ENCODE data around the gene NUDT22.

NUDT22 gene

GRCh38 chr11:64225608-64226506 is at the start of gene NUDT22, which contains the start of gene TRPT1:
Gene NUDT22 (plus strand): TSS chr11:64226274. CDS start chr11:64226653, 379 bp downstream.
Gene TRPT1 (minus strand): TSS chr11:64226186. CDS start chr11:64225860, 326 bp downstream.
- Histone ChIP-seq H3K27me3 (ENCODE audit: control insufficient read depth in 5 of 5, insufficient read depth in 4 of 5, low read length in 5 of 5) (no peaks in the 10 kb centered on the region), H3K9me3 (ENCODE audit: control insufficient read depth in 5 of 5, low read length in 5 of 5) (no peaks in the 10 kb centered on the region), H3K9ac (ENCODE audit: low read length in 5 of 5) (peak within 1 kb of the TSS; percentile 48 to 95 (median 86)), H3K4me3 (ENCODE audit: low read depth in 1 of 5, low read length in 5 of 5) (peak within 1 kb of the TSS; percentile 83 to 94 (median 92)), H3K4me1 (ENCODE audit: control insufficient read depth in 5 of 5, insufficient read depth in 5 of 5, low read length in 5 of 5) (peaks cover 2 to 50% (median 44%) of the 10 kb centered on the region in 5 donors), H3K27ac (ENCODE audit: low read depth, low read length) (peak within 1 kb of the TSS; percentile 87), H3K36me3 (ENCODE audit: control insufficient read depth in 5 of 5, insufficient read depth in 5 of 5, low read length in 5 of 5) (peaks cover 0 to 26% (median 14%) of the 10 kb centered on the region in 5 donors)

GRCh38 chr11:64176751-64177150 is 49.3 kb upstream of the NUDT22 start:
- H3K4me1 ChIP-seq (ENCODE audit: control insufficient read depth in 5 of 5, insufficient read depth in 5 of 5, low read length in 5 of 5), result peaks cover 2 to 13% (median 11%) of the 10 kb centered on the region in 5 donors
- H3K27me3 ChIP-seq (ENCODE audit: control insufficient read depth in 5 of 5, insufficient read depth in 4 of 5, low read length in 5 of 5), result no peaks in the 10 kb centered on the region
- H3K4me3 ChIP-seq (ENCODE audit: low read depth in 1 of 5, low read length in 5 of 5), result no peak overlapping the region
- peaks cover 0 to 4% (median 0%) of the 10 kb centered on the region in 5 donors for H3K9me3 ChIP-seq (ENCODE audit: control insufficient read depth in 5 of 5, low read length in 5 of 5)
- no peak overlapping the region for H3K9ac ChIP-seq (ENCODE audit: low read length in 5 of 5)
- no peak overlapping the region for H3K27ac ChIP-seq (ENCODE audit: low read depth, low read length)
- H3K36me3 ChIP-seq (ENCODE audit: control insufficient read depth in 5 of 5, insufficient read depth in 5 of 5, low read length in 5 of 5), result no peaks in the 10 kb centered on the region

GRCh38 chr11:64178203-64178602 is 47.9 kb upstream of the NUDT22 start:
- Histone ChIP-seq H3K27ac (ENCODE audit: low read depth, low read length) (no peak overlapping the region), H3K9ac (ENCODE audit: low read length in 5 of 5) (no peak overlapping the region), H3K4me3 (ENCODE audit: low read depth in 1 of 5, low read length in 5 of 5) (no peak overlapping the region), H3K4me1 (ENCODE audit: control insufficient read depth in 5 of 5, insufficient read depth in 5 of 5, low read length in 5 of 5) (peaks cover 2 to 17% (median 14%) of the 10 kb centered on the region in 5 donors), H3K36me3 (ENCODE audit: control insufficient read depth in 5 of 5, insufficient read depth in 5 of 5, low read length in 5 of 5) (no peaks in the 10 kb centered on the region), H3K9me3 (ENCODE audit: control insufficient read depth in 5 of 5, low read length in 5 of 5) (peaks cover 0 to 4% (median 0%) of the 10 kb centered on the region in 5 donors), H3K27me3 (ENCODE audit: control insufficient read depth in 5 of 5, insufficient read depth in 4 of 5, low read length in 5 of 5) (no peaks in the 10 kb centered on the region)

GRCh38 chr11:64178951-64179639 is 47.0 kb upstream of the NUDT22 start:
- no peak overlapping the region for H3K9ac ChIP-seq (ENCODE audit: low read length in 5 of 5)
- no peak overlapping the region for H3K4me3 ChIP-seq (ENCODE audit: low read depth in 1 of 5, low read length in 5 of 5)
- peaks cover 2 to 26% (median 19%) of the 10 kb centered on the region in 5 donors for H3K4me1 ChIP-seq (ENCODE audit: control insufficient read depth in 5 of 5, insufficient read depth in 5 of 5, low read length in 5 of 5)
- H3K9me3 ChIP-seq (ENCODE audit: control insufficient read depth in 5 of 5, low read length in 5 of 5), result no peaks in the 10 kb centered on the region
- no peaks in the 10 kb centered on the region for H3K36me3 ChIP-seq (ENCODE audit: control insufficient read depth in 5 of 5, insufficient read depth in 5 of 5, low read length in 5 of 5)
- no peak overlapping the region for H3K27ac ChIP-seq (ENCODE audit: low read depth, low read length)
- no peaks in the 10 kb centered on the region for H3K27me3 ChIP-seq (ENCODE audit: control insufficient read depth in 5 of 5, insufficient read depth in 4 of 5, low read length in 5 of 5)

GRCh38 chr11:64180891-64181290 is 45.2 kb upstream of the NUDT22 start:
- Histone ChIP-seq H3K36me3 (ENCODE audit: control insufficient read depth in 5 of 5, insufficient read depth in 5 of 5, low read length in 5 of 5) (no peaks in the 10 kb centered on the region), H3K9me3 (ENCODE audit: control insufficient read depth in 5 of 5, low read length in 5 of 5) (no peaks in the 10 kb centered on the region), H3K27ac (ENCODE audit: low read depth, low read length) (no peak overlapping the region), H3K4me3 (ENCODE audit: low read depth in 1 of 5, low read length in 5 of 5) (peak overlapping the region in 1 of 5 donors; percentile 47), H3K4me1 (ENCODE audit: control insufficient read depth in 5 of 5, insufficient read depth in 5 of 5, low read length in 5 of 5) (peaks cover 6 to 40% (median 31%) of the 10 kb centered on the region in 5 donors), H3K27me3 (ENCODE audit: control insufficient read depth in 5 of 5, insufficient read depth in 4 of 5, low read length in 5 of 5) (peaks cover 0 to 2% (median 0%) of the 10 kb centered on the region in 5 donors), H3K9ac (ENCODE audit: low read length in 5 of 5) (peak overlapping the region in 3 of 5 donors; percentile 21 to 47 (median 30))

GRCh38 chr11:64181506-64182411 is 44.3 kb upstream of the NUDT22 start:
- Histone ChIP-seq H3K36me3 (ENCODE audit: control insufficient read depth in 5 of 5, insufficient read depth in 5 of 5, low read length in 5 of 5) (no peaks in the 10 kb centered on the region), H3K9me3 (ENCODE audit: control insufficient read depth in 5 of 5, low read length in 5 of 5) (no peaks in the 10 kb centered on the region), H3K4me1 (ENCODE audit: control insufficient read depth in 5 of 5, insufficient read depth in 5 of 5, low read length in 5 of 5) (peaks cover 8 to 40% (median 31%) of the 10 kb centered on the region in 5 donors), H3K4me3 (ENCODE audit: low read depth in 1 of 5, low read length in 5 of 5) (peak overlapping the region in 4 of 5 donors; percentile 29 to 47 (median 36)), H3K9ac (ENCODE audit: low read length in 5 of 5) (peak overlapping the region in 3 of 5 donors; percentile 21 to 47 (median 30)), H3K27ac (ENCODE audit: low read depth, low read length) (peak overlapping the region; percentile 74), H3K27me3 (ENCODE audit: control insufficient read depth in 5 of 5, insufficient read depth in 4 of 5, low read length in 5 of 5) (peaks cover 0 to 2% (median 0%) of the 10 kb centered on the region in 5 donors)

GRCh38 chr11:64183890-64184289 is 42.2 kb upstream of the NUDT22 start:
- no peak overlapping the region for H3K4me3 ChIP-seq (ENCODE audit: low read depth in 1 of 5, low read length in 5 of 5)
- H3K4me1 ChIP-seq (ENCODE audit: control insufficient read depth in 5 of 5, insufficient read depth in 5 of 5, low read length in 5 of 5), result peaks cover 8 to 40% (median 31%) of the 10 kb centered on the region in 5 donors

GRCh38 chr11:64185175-64185692 is 40.8 kb upstream of the NUDT22 start:
- no peak overlapping the region for H3K27ac ChIP-seq (ENCODE audit: low read depth, low read length)
- peaks cover 0 to 4% (median 0%) of the 10 kb centered on the region in 5 donors for H3K36me3 ChIP-seq (ENCODE audit: control insufficient read depth in 5 of 5, insufficient read depth in 5 of 5, low read length in 5 of 5)
- peak overlapping the region; percentile 80 to 92 (median 88) for H3K9ac ChIP-seq (ENCODE audit: low read length in 5 of 5)
- peak overlapping the region; percentile 65 to 85 (median 77) for H3K4me3 ChIP-seq (ENCODE audit: low read depth in 1 of 5, low read length in 5 of 5)
- no peaks in the 10 kb centered on the region for H3K9me3 ChIP-seq (ENCODE audit: control insufficient read depth in 5 of 5, low read length in 5 of 5)
- H3K27me3 ChIP-seq (ENCODE audit: control insufficient read depth in 5 of 5, insufficient read depth in 4 of 5, low read length in 5 of 5), result peaks cover 0 to 2% (median 0%) of the 10 kb centered on the region in 5 donors
- peaks cover 8 to 47% (median 38%) of the 10 kb centered on the region in 5 donors for H3K4me1 ChIP-seq (ENCODE audit: control insufficient read depth in 5 of 5, insufficient read depth in 5 of 5, low read length in 5 of 5)

More at GRCh38 chr11:64183890-64184289, 42.2 kb upstream of the NUDT22 start:
- Histone ChIP-seq H3K9ac (ENCODE audit: low read length in 5 of 5) (peak overlapping the region in 1 of 5 donors; percentile 3), H3K27me3 (ENCODE audit: control insufficient read depth in 5 of 5, insufficient read depth in 4 of 5, low read length in 5 of 5) (peaks cover 0 to 2% (median 0%) of the 10 kb centered on the region in 5 donors), H3K9me3 (ENCODE audit: control insufficient read depth in 5 of 5, low read length in 5 of 5) (no peaks in the 10 kb centered on the region), H3K36me3 (ENCODE audit: control insufficient read depth in 5 of 5, insufficient read depth in 5 of 5, low read length in 5 of 5) (peaks cover 0 to 4% (median 0%) of the 10 kb centered on the region in 5 donors), H3K27ac (ENCODE audit: low read depth, low read length) (no peak overlapping the region)
